ENCODE results near the gene INSM1.

INSM1 gene

GRCh38 chr20:20411836-20412235 lies 43.9 kb downstream of the INSM1 start:
- FAIRE-seq, result no peak

GRCh38 chr20:20412750-20413149 lies 44.8 kb downstream of the INSM1 start:
- no peak for DNase-seq (ENCODE audit: insufficient read length, low spot score)
- FAIRE-seq, result no peak
- TF ChIP-seq SPI1 (IDR thresholded peaks at IDR 0.05; ENCODE audit: low read depth, low read length) (peak; percentile 44; the same call in 1 of the 2 replicates), PAX5 (IDR thresholded peaks at IDR 0.05; ENCODE audit: insufficient read depth, low read length, severe bottlenecking) (no peak)

More at GRCh38 chr20:20411836-20412235, 43.9 kb downstream of the INSM1 start:
- TF ChIP-seq SPI1 (IDR thresholded peaks at IDR 0.05; ENCODE audit: low read depth, low read length) (no peak), POLR2AphosphoS5 (IDR thresholded peaks at IDR 0.05; ENCODE audit: low read depth, low read length) (no peak), POU2F2 (IDR thresholded peaks at IDR 0.05; ENCODE audit: low read depth, low read length) (no peak), PAX5 (IDR thresholded peaks at IDR 0.05; ENCODE audit: insufficient read depth, low read length, severe bottlenecking) (no peak), TAF1 (IDR thresholded peaks at IDR 0.05; ENCODE audit: low read depth, low read length) (no peak), POLR2A (IDR thresholded peaks at IDR 0.05; ENCODE audit: low read depth, low read length) (no peak)
- DNase-seq (ENCODE audit: insufficient read length, low spot score), result no peak

- TF ChIP-seq PAX5 (IDR thresholded peaks at IDR 0.05; ENCODE audit: insufficient read depth, low read length, severe bottlenecking) (no peak), SPI1 (IDR thresholded peaks at IDR 0.05; ENCODE audit: low read depth, low read length) (no peak), TAF1 (IDR thresholded peaks at IDR 0.05; ENCODE audit: low read depth, low read length) (no peak), POLR2AphosphoS5 (IDR thresholded peaks at IDR 0.05; ENCODE audit: low read depth, low read length) (no peak), POLR2A (IDR thresholded peaks at IDR 0.05; ENCODE audit: low read depth, low read length) (no peak), POU2F2 (IDR thresholded peaks at IDR 0.05; ENCODE audit: low read depth, low read length) (no peak)
- no peak for DNase-seq (ENCODE audit: insufficient read length, low spot score)
- no peak for FAIRE-seq
Measured at GRCh38 chr20:20413810-20414281, 45.9 kb downstream of the INSM1 start.

- DNase-seq (ENCODE audit: insufficient read length, low spot score) (no peak), FAIRE-seq (no peak)
- no peak for TF ChIP-seq POLR2AphosphoS5 (IDR thresholded peaks at IDR 0.05; ENCODE audit: low read depth, low read length)
- no peak for TF ChIP-seq POU2F2 (IDR thresholded peaks at IDR 0.05; ENCODE audit: low read depth, low read length)
Measured at GRCh38 chr20:20414640-20415220, 46.8 kb downstream of the INSM1 start.

GRCh38 chr20:20415321-20415720 lies 47.4 kb downstream of the INSM1 start:
- DNase-seq (ENCODE audit: insufficient read length, low spot score) (no peak), FAIRE-seq (no peak)
- TF ChIP-seq PAX5 (IDR thresholded peaks at IDR 0.05; ENCODE audit: insufficient read depth, low read length, severe bottlenecking), result no peak
- TF ChIP-seq SPI1 (IDR thresholded peaks at IDR 0.05; ENCODE audit: low read depth, low read length), result no peak
- TF ChIP-seq POLR2AphosphoS5 (IDR thresholded peaks at IDR 0.05; ENCODE audit: low read depth, low read length), result no peak
- no peak for TF ChIP-seq POU2F2 (IDR thresholded peaks at IDR 0.05; ENCODE audit: low read depth, low read length)
- TF ChIP-seq TAF1 (IDR thresholded peaks at IDR 0.05; ENCODE audit: low read depth, low read length), result no peak
- TF ChIP-seq POLR2A (IDR thresholded peaks at IDR 0.05; ENCODE audit: low read depth, low read length), result no peak

GRCh38 chr20:20417876-20418676 lies 50.2 kb downstream of the INSM1 start:
- DNase-seq (ENCODE audit: insufficient read length, low spot score) (no peak), FAIRE-seq (peak; percentile 26)
- TF ChIP-seq POU2F2 (IDR thresholded peaks at IDR 0.05; ENCODE audit: low read depth, low read length) (no peak), POLR2AphosphoS5 (IDR thresholded peaks at IDR 0.05; ENCODE audit: low read depth, low read length) (no peak), POLR2A (IDR thresholded peaks at IDR 0.05; ENCODE audit: low read depth, low read length) (no peak), SPI1 (IDR thresholded peaks at IDR 0.05; ENCODE audit: low read depth, low read length) (no peak), PAX5 (IDR thresholded peaks at IDR 0.05; ENCODE audit: insufficient read depth, low read length, severe bottlenecking) (no peak), TAF1 (IDR thresholded peaks at IDR 0.05; ENCODE audit: low read depth, low read length) (no peak)

Measured in GM12891 (cell line).